ENCODE data around the gene FHAD1.

Gene FHAD1

DNA sequence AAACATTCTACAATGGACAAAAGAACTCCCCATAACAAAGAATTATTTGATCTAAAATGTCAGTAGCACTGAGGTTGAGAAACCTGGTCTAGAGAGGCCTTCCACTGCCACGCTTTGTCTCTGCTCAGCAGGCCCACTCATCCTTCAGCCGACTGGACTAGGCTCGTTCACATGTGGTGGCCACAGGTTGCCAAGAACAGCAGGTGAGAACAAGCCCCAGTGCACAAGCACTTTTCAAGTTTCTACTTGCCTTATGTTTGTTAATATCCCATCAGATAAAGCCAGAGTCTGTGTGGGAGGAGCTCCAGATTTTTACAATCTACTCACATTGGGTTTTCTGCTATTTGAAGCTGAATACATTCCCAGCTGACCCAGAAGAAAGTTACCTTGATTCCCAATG is 153.6 kb downstream of the FHAD1 start:
- no peak for DNase-seq (ENCODE audit: low read depth)

DNA sequence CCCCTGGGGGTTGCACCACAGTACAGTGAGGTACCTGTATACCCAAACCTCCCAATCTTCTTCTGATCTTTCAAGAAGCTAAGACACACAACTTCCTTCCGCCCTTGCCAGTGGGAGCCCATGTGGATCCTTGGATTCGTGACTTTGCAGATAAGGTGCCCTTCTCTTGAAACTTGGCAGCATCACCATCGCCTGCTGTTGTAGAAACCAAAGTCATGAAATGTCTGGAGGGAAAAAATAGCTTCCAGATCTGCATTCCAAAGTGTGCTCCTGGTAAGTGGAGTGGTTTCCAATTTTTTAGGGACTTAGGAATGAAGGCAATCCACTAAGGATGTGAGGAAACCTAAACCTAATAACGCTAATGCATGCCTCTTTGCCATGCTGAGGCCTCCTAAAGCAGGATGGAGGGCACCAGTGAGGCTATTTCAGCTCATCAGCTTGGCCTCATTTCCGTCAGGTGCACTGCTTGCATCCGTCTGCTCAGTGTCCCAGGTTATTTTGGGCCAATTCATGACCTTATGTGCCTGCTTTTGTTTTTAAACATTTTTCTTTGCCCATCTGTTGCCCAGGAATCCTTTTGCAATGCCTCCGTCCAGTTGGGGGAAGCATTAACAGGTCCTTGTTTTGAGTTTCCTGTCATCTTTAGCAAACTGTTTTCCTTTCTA is 154.5 kb downstream of the FHAD1 start:
- no peak for DNase-seq (ENCODE audit: low read depth)

DNA sequence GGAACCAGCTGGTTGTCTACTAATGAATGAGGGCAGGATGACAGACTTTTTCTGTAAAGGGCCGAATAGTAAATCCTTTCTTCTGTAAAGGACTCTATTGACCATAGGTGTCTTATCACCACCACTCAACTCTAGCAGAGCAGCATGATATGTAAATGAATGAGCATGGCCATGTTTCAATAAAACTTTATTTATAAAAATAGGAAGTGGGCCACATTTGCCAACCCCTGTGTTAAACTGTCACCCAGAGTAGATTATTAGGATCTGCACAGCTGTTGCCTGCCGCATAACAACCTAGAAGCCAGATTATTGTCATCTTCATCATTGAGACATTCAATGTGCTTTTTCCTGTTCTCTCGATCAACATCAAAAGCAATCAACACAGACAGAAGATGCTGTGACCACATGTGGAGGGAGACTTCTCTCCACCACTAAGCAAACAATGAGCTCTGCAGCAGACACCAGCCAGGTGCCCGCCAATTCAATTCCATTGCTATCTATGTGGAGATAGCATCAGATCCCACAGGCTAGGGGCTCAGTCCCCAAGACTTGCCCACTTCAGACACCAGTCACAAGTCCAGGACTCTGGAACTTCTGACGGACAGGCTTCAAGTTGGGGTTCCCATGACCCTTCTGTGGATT is 155.9 kb downstream of the FHAD1 start:
- no peak for DNase-seq (ENCODE audit: low read depth)

DNA sequence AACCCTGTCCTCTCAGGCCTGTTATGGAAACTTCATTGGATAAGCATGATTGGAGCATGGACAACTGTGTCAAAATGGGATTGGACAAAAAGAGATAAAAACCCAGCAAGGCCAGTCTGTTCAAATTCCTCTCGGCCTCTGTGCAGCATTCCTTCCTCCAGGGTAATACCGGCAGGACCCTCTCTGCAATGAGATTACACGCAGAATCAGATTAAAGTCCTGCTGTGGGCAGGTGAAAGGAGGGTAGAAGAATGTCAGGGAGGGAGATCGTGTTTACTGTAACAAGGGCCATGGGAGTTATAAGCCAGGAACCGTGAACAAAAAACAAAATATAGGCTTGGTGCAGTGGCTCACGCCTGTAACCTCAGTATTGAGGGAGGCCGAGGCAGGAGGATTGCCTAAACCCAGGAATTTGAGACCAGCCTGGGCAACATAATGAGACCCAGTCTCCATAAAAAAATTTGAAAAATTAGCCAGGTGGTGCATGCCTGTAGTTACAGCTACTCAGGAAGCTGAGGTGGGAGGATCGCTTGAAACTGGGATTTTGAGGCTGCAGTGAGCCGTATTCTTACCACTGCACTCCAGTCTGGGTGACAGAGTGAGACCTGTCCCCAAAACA is 157.0 kb downstream of the FHAD1 start:
- DNase-seq (ENCODE audit: low read depth), result no peak

DNA sequence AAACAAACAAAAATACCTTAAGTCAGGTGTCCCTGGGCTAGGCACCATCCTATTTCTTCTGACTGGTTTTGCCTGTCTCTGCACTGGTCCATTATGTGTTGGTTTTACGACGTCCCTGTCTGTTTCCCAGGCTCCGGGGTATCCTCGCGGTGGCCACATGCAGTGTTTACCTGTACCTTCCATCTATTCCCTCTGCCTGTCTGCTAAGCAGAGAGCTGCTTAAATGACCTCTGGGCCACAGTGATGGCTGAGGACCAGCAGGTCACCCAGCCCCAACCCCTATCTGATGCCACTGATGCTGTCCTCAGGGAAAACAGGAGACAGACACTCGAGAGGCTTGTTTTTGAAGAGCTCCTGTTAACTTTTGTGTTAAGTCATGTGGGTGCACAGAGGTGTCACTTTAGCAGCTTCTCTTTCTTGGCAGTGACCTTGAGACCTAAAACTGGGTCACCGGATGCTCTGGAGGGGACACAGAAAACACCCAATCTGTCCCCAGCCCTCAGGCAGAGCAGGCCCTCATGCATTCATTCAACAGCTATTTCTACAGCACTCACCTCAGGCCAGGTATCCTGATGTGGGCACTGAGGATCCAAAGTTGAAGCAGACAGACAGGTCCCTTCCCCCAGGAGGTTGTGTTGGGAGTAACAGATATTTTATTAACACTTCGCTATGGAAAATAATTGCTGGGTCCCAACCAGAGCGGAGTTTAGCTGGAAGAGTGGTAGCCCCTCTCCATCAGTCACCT is 158.3 kb downstream of the FHAD1 start:
- no peak for DNase-seq (ENCODE audit: low read depth)

DNA sequence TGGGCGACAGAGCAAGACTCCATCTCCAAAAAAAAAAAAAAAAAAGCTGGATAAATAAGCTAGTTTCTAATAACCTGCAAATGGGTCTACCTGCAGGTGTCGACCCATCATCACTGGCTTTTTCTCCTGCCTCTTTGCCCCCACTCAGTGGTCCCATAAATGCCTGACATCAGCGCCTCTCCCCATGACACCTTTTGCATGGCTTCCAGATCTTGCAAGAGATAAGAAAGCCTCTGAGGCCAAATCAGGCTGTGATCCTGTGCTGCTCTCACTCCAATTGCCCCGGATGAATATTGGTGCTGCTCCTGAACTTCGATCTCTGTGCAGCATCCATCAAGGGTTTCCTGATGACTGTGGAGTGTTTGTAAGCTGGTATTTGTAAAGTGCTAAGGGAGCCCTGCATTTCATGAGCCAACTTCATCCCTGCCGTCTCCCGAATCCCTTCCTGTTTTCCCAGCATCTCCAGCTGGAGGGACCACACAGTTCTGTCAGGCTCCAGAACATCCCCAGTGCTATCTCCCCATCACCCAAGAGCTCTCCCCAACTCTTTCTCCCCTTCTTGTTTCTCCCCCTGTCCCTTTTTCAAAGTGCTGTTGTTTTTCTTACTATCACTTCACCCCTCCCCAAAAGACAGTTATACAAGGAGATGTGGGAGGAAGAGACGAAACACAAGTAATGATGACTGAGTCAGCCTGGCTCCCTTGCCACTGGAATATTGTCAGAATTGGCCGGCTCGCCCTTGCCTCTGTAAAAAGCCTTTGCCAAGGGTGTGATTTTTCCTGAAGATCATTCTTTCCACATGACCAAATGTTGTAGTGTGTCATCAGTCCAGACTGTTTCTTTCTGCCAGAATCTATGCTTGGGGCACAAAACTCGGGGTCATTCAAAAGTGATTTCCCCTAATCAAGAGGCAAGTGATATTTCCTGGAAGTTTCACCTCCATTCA is 159.9 kb downstream of the FHAD1 start:
- DNase-seq (ENCODE audit: low read depth), result peak; percentile 81

DNA sequence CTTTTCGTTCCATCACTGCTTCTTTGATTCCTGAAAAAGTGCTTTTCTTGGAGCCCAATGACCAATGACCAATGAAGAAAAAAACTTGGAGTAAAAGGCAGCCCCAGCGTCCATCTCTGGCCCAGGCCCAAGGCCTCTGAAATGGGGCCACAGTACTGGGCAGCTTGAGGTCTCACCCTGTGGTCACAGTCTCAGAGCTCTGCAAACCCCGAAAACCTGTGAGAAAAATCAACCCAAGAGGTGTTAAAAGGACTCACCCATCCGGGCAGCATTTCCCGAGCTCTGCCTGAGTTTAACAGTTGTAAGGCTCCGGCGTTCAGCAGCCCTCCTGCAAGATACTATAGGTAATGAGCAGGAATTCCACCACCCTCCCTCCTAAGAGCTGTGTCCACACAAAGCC is 160.6 kb downstream of the FHAD1 start:
- no peak for DNase-seq (ENCODE audit: low read depth)

DNA sequence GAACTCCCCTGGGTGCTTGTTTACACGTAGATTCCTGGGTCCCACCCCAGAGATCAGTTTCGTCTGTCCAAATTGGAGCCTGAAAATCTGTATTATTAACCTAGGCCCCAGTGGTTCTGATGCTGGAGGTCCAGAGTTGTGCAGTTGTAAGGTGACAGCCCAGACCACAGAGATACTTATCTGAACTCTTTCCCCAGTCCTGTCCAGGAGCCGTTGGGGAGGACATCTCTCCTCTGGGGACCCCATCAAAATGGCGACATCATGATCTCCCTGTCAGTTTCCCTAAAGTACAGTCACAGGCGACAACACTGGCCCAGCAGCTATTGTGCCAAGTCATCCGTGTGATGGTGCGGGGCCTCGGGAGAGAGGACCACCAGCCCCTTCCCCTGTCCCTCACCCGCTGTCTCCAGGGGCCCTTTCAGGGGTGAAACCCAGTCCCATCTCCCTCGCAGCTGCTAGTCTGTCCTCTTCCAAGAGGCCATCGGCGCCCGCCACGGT is 161.9 kb downstream of the FHAD1 start:
- DNase-seq (ENCODE audit: low read depth), result no peak

DNA sequence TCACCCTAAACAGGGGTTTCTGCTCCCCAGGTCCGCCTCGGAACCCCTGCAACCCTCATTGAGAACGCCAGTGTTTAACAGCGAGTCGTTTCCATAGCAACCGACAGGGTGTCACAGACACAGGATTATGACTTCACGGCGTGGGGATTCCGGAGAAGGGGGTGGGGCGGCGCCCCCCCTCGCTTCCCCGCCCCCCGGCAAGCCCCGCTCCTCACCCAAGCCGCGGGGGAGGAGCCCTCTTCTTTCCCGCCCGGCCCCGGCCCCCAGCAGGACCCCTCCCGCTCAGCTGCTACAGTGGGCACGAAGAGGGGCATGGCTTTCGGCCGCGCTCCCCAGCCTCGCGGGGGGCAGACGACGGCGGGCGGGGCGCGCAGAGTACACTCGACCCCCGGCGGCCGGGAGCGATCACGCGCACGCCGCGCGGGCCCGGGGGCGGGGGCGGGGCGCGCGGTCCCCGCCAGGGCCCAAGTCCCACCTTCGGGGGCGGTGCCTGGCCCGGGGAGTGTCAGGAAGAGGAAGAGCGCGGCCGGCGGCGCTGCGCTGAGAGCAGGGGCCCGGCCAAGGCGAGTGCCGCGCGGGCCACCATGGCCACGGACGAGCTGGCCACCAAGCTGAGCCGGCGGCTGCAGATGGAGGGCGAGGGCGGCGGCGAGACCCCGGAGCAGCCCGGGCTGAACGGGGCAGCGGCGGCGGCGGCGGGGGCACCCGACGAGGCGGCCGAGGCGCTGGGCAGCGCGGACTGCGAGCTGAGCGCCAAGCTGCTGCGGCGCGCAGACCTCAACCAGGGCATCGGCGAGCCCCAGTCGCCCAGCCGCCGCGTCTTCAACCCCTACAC is 162.6 kb downstream of the FHAD1 start, which contains the start of gene EFHD2:
Gene EFHD2, plus strand, starts transcription at position 501 of the 835 bp plus-strand sequence. Its CDS starts 84 bp downstream, at position 585.
- peak; percentile 64 for DNase-seq (ENCODE audit: low read depth)

DNA sequence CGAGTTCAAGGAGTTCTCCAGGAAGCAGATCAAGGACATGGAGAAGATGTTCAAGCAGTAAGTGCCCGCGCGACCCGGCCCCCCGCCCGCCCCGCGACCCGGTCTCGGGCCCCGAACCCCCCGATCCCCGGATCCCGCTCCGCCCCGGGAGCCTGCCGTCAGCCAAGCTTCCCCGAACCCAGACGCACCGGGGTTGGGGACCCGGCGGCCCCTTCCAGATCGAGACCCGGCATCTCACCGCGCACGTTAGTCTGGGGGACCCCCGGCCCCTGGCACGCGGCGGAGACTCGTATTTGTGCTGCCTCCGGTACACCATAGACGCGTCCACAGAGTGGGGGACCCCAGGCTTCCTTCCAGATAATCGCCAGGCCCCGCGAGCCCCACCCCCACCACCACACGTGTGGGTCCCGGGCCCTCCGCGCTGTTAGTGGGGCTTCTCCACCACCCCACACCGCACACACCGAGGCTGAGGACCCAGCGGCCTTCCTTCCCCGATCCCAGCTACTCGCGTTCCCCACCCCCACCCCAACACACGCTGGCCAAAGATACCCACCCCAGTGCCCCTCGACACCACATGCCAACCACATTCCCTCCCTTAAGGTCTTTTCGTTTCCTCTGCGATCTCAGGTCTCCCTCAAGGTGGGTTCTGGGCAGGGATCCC is 163.3 kb downstream of the FHAD1 start:
- no peak for DNase-seq (ENCODE audit: low read depth)

DNA sequence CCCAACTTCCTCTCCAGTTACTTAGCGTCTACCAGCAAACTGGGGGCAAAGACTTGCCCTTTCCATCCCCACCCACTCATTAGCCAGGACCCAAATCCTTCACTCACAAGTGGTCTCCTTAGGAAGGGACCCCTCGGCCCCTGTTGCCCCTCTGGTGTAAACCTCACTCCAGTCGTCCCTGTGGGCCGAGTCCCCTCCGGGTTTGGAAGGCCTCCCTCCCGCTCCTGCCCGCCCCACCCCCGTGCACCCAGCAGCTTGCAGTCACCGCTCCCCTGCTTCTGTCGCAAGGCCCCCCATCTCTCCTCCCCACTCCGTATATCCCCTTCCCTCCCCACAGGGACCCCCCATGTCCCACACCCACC is 163.8 kb downstream of the FHAD1 start:
- no peak for DNase-seq (ENCODE audit: low read depth)

DNA sequence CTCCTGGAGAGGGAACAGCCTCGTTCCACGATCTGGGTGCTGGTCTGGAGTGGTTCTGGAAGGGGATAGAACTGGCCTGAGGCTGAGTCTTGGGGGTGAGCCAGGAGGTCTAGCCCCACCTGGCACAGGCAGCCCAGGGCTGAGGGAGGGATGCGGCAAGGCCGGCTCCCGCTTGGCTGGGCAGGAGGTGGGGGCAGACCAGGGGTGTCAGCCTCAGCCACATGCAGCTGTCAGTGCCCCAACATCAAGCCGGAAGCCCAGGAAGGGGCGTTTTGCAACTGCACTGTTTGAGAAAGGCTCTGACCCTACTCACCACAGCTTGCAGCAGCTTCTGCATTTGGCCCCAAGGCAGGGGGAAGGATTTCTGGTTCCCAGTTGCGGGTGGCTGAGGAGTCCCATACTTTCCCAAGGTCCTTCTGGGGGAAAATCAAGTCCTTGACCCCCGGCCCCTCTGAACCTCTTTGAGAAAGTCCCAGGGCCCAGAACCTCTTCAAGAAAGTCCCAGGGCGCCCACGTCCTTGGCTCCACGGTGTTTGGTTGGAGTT is 164.6 kb downstream of the FHAD1 start:
- no peak for DNase-seq (ENCODE audit: low read depth)

DNA sequence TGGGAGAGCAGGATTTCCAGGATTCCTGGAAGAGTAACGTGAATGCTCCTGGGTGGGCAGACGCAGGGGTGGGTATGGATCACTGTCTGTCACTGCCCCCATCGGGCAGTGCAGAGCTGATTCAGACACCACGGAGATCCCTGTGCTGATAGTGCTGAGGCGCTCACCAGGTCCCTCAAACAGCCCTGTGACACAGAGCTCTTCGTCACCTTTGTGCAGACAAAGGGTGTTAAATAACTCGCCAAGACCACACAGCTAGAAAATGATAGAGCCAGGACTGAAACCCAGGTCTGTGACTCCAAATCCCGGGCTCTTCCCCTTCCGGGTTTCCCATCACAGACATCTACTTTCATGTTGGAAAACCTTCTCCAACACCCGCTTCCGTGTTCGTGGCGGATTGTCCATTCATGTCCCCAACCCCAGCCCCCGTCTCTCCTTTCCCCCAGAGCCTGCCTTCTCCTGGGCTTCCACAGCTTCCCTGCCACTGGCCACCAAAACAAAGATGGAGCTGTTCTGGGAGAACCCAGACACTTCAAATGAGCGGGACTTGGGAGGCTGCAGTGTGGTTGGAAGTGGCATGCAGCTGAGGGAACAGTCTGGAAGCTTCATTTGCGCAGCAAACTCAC is 165.3 kb downstream of the FHAD1 start:
- no peak for DNase-seq (ENCODE audit: low read depth)

DNA sequence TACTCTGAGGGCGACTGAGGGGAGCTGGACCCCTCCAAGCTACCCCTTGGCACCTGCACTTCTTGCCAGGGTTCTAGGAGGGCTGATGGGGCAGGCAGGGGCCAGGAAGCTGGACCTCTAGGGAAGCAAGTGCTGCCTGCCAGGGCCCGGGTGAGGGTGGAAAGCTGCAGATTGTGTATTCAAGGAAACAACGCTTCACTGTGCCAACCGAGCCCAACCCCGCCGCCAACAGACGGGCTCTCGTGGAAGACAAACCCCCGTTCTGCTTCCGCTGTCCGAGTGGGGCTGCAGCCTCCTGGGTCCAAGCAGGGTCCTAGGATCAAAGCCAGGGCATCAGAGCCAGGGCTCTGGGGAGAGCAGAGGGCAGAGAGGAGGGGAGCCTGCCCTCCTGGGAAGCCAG is 165.8 kb downstream of the FHAD1 start:
- no peak for DNase-seq (ENCODE audit: low read depth)

DNA sequence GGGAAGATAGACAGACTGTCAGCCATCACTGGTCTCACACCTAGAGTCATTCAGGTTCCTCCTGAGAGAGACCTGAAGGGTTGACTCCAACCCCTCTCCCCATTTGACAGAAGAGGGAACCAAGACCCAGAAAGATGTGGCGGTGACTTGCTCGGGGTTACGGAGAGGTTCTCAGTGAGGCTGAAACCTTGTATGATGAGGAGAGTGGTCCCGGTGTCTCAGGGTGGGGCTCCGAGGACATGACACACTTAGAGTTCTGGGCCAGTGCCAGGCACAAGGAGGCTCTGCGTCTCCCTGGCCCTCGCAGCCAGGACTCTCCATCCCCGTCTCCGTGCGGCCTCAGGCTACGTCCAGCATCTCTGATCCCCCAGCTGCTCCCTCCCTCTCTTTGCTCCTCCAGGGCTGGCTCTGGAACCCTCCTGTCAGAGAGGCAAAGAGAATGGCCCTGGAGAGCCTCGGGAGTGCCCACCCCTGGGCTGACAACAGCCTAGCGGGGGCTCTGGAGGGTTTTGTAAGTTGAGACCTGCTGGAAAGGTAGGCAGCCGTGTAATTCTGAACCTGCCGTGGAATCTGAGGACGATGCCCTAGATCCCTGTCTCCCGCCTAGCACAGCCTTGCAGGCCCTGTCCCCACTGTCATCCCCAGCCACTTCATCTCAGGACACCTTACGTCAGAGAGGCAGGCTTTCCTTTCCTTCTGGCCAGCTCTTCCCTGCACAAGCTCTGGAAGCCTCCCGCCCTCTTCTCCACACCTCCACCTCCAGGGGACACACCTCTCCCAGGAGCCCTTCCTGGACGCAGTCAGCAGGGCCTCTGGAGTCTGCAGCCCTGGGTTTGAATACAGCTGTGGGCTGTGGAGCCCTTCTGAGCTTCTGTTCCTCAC is 166.8 kb downstream of the FHAD1 start:
- no peak for DNase-seq (ENCODE audit: low read depth)

DNA sequence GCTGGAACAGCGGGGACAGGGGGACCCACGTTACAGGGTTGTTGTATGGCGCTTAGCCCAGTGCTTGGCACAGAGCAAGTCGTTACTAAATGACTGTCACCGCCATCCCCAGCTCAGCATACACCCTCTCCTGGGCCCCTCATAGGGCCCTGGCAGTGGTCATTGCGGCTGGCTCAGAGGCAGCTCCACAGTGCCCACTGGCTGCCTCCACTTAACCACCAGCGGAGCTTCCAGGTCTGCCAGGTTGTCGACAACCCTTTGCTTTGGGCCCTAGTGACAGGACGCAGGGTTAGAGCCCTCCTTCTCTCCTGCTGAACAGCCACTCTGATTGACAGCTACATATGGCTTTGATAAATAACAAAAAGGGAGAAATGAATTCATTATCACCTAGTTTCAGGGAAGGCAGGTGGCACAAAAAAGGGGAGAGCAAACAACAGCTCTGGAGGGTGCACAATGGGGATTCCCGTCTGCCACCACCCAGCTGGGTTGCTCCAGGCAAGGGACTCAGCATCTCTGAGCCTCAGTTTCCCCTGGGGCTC is 167.5 kb downstream of the FHAD1 start:
- DNase-seq (ENCODE audit: low read depth), result no peak

DNA sequence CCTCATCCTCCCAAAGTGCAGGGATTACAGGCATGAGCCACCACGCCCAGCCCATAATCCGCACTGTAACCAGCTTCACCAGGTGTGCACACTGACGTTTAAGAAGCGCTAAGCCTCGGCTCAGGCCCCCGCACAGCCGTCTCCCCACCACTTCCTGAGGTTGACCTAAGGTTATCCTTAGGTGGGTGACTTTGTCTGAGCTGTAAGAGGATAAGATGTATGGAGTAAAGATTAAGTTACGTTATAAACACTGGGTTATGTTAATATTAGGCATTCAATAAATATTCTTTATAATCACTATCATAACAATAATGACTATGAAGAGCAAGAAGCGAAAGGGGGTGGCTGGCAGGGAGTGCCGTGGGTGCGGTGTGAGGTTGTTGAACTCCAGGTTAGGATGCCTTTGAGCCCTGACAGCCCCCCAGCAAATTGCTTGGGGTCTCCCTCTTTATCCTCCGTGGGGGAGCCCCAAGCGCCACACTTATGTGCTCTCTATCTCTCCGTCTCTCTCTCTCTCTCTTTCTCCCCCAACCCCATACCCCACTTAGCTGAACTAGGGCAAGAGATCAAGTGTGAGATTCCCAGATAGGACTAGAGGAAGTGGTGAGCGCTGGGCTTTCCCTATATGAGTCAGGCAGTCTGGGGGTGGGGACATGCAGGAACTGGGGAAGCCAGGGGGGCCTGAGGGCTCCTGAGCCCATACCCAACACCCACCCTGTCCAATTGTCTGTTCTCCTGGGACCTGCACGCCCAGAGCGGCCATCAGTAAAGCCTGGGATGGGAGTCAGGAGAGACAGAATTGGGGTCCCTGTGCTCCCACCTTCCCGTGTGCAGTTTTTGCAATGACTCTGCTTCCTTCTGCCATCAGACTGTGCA is 170.3 kb downstream of the FHAD1 start:
- DNase-seq (ENCODE audit: low read depth), result no peak
